MG63 (cell line): Measurements from ENCODE around the gene SCNN1B. TPM values are rescaled to one million over a fixed set of nuclear protein-coding genes. Genes with fewer than 3 reads are reported as not detected.
A peak's percentile ranks its signal among the peaks of the same experiment; 100 is the strongest.

Source experiments
- DNase-seq: peaks from one replicate; pipeline ENCODE4 v3.0.0-alpha.2; 2020
- H3K27me3 ChIP-seq: fragments of 250-450 bp; sonication (Bioruptor Pico); 2 replicates; pipeline ENCODE4 v1.5.1; 2020; ENCODE audit warnings: mild to moderate bottlenecking, moderate library complexity
- H3K36me3 ChIP-seq: fragments of 250-450 bp; sonication (Bioruptor Pico); 2 replicates; pipeline ENCODE4 v1.5.1; 2020; ENCODE audit warnings: mild to moderate bottlenecking, moderate library complexity
- H3K4me3 ChIP-seq: fragments of 250-450 bp; sonication (Bioruptor Pico); 2 replicates; pipeline ENCODE4 v1.5.1; 2020; ENCODE audit warnings: mild to moderate bottlenecking, moderate library complexity
- H3K9me3 ChIP-seq: fragments of 250-450 bp; sonication (Bioruptor Pico); 2 replicates; pipeline ENCODE4 v1.5.1; 2020; ENCODE audit warnings: mild to moderate bottlenecking, moderate library complexity
- total RNA-seq: library from RNA; depleted of rRNA; stranded (reverse); fragments of >200 nt; shearing (Covaris generic); gene quantifications from 2 replicates; pipeline ENCODE4 v1.2.3, GENCODE V29; 2014; ENCODE audit warnings: low replicate concordance; rRNA removed

Gene SCNN1B
- total RNA-seq, 1 experiment from 2014 or later, result not detected

DNA sequence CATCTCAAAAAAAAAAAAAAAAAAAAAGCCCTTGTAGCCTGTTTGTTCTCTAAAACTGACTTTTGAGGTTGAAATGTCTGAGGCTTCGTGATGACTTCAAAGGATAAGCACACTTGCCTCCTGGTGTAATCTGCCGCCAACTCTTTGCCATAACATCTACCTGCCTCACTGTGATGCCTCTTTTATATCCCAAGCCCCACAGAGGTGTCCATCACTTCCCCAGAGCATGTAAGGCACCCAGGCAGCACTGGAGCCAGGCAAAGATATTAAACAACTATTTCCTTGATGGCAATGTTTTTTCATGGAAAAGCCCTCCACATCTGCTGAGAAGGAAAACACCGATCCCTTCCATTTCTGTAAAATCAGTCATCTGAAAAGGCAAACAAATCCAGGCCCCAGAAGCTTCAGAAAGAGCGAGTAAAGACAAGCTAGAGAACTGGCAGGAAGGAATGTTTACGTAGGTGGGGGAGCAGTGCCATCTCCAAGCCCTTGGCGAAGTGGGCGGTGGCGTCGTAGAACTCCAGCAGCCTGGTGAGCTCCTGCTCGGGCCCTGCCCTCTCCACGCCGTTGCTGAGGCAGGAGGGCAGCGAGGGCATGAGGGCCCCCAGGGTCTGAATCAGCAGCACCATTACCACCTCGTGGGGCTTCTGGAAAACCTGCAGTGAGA, 122.3 kb downstream of the SCNN1B start:
- peak; percentile 85 for DNase-seq
- Histone ChIP-seq H3K27me3 (no peaks in the 10 kb centered on the region), H3K9me3 (no peaks in the 10 kb centered on the region), H3K4me3 (no peak overlapping the region), H3K36me3 (peaks cover 7% of the 10 kb centered on the region)

DNA sequence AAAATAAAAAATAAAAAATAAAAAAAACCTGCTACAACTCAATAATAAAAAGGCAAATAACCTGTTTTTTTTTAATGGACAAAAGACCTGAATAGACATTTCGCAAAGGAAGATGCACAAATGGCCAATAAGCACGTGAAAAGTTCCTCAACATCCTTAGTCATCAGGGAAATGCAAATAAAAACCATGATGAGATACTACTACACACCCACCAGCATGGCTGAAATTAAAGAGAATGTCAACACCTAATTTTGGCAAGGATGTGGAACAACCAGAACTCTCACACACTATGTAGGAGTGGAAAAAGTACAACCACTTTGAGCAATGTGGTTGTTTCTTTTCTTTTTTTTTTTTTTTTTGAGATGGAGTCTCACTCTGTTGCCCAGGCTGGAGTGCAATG, 126.2 kb downstream of the SCNN1B start:
- Histone ChIP-seq H3K4me3 (no peak overlapping the region), H3K9me3 (no peaks in the 10 kb centered on the region), H3K36me3 (peaks cover 38% of the 10 kb centered on the region), H3K27me3 (no peaks in the 10 kb centered on the region)
- DNase-seq, result no peak

Other genes with a start within 250 kb of the SCNN1B start
- 2.0 and 6.8 TPM in 2 replicates for gene USP31, start 152.8 kb upstream of the SCNN1B start, total RNA-seq
- not detected in 2 replicates for gene SCNN1G, start 119.6 kb upstream of the SCNN1B start, total RNA-seq
- gene COG7, start 150.9 kb downstream of the SCNN1B start, total RNA-seq, result 8.0 and 10.2 TPM in 2 replicates
- gene GGA2, start 208.2 kb downstream of the SCNN1B start, total RNA-seq, result 44.2 and 102 TPM in 2 replicates